AG09309 (cell line): ENCODE results near the gene GXYLT1.
"Not testable (repeated sequence)": the region's sequence is repeated elsewhere in the genome, so short reads cannot be mapped to it uniquely, and the experiment has no call there.

ENCODE experiments used
- DNase-seq: peaks from one replicate; pipeline ENCODE4 v3.0.0-alpha.2; 2010; ENCODE audit warnings: low read depth
- H3K4me3 ChIP-seq: 2 replicates; pipeline ENCODE4 v1.5.1; 2011; ENCODE audit warnings: mild to moderate bottlenecking, low read depth, low read length, moderate library complexity; ENCODE audit not compliant: control insufficient read depth
- CTCF ChIP-seq: IDR thresholded peaks from 2 replicates; pipeline ENCODE4 v1.5.1; 2011; ENCODE audit warnings: mild to moderate bottlenecking, low read depth, low read length, inconsistent platforms; ENCODE audit not compliant: insufficient read depth, control insufficient read depth; ENCODE audit errors: missing control alignments

The GXYLT1 gene

GRCh38 chr12:42056130-42056529, 88.5 kb downstream of the GXYLT1 start:
- no peak for TF ChIP-seq CTCF
- H3K4me3 ChIP-seq, result no peak overlapping the region
- no peak for DNase-seq

GRCh38 chr12:42053456-42053855, 91.2 kb downstream of the GXYLT1 start:
- no peak overlapping the region for H3K4me3 ChIP-seq
- DNase-seq, result no peak
- TF ChIP-seq CTCF, result no peak

- DNase-seq, H3K4me3 ChIP-seq: not testable (repeated sequence)
Measured at GRCh38 chr12:42048980-42049379, 95.7 kb downstream of the GXYLT1 start.

- no peak for TF ChIP-seq CTCF
- no peak for DNase-seq
- H3K4me3 ChIP-seq, result no peak overlapping the region
Measured at GRCh38 chr12:42039577-42039976, 105.1 kb downstream of the GXYLT1 start.

- TF ChIP-seq CTCF, result no peak
- H3K4me3 ChIP-seq, result no peak overlapping the region
- DNase-seq, result peak; percentile 43
Measured at GRCh38 chr12:42039176-42039575, 105.5 kb downstream of the GXYLT1 start.

- no peak for DNase-seq
- no peak overlapping the region for H3K4me3 ChIP-seq
- no peak for TF ChIP-seq CTCF
Measured at GRCh38 chr12:42031847-42032564, 112.7 kb downstream of the GXYLT1 start.
